ENCODE measurements around the gene HEMK1. TPM values are rescaled to one million over a fixed set of nuclear protein-coding genes. Genes with fewer than 3 reads are reported as not detected.

The HEMK1 gene
- total RNA-seq, 2 experiments from 2014 or later = 19.3 to 27.4 TPM

GRCh38 chr3:50603261-50604109 lies 34.2 kb downstream of the HEMK1 start:
- no peaks in the 10 kb centered on the region for H3K36me3 ChIP-seq (ENCODE audit: insufficient read depth, low read length)
- no TSS peak for BruUV-seq (replicated peaks)
- H3K9me2 ChIP-seq (ENCODE audit: insufficient read depth, low read length) = no peaks in the 10 kb centered on the region
- TF ChIP-seq EZH2phosphoT487 (IDR thresholded peaks at IDR 0.05; ENCODE audit: borderline replicate concordance, low read depth, low read length) (no peak), CTCF (conservative IDR thresholded peaks at IDR 0.05; ENCODE audit: low read length) (no peak)
- ChIA-PET CTCF (ENCODE audit: unreplicated experiment) (interaction anchor here (0.6 kb wide), 1 partner anchor 425 kb away, joined by 3 read pairs; no protein-coding TSS in a partner anchor), POLR2A (no interaction called here)
- H3K4me2 ChIP-seq (ENCODE audit: low read length) = no peak overlapping the region
- no peak for DNase-seq (ENCODE audit: low spot score)
- H3K27ac ChIP-seq (ENCODE audit: low read depth, low read length, poor library complexity, severe bottlenecking) = no peak overlapping the region
- intact Hi-C loops (cut with micrococcal nuclease; ENCODE audit: unreplicated experiment) = no loop called here
- no peaks in the 10 kb centered on the region for H3K9me3 ChIP-seq (ENCODE audit: low read length)
- H3K79me2 ChIP-seq (ENCODE audit: insufficient read depth, low read depth, low read length) = no peaks in the 10 kb centered on the region
- H3K4me3 ChIP-seq (ENCODE audit: low read depth, low read length, poor library complexity, severe bottlenecking) = no peak overlapping the region
- no peaks in the 10 kb centered on the region for H4K20me1 ChIP-seq (ENCODE audit: insufficient read depth, low read length)
- H3K4me1 ChIP-seq (ENCODE audit: insufficient read depth, low read length, poor library complexity, severe bottlenecking) = no peaks in the 10 kb centered on the region
- H2AFZ ChIP-seq (ENCODE audit: low read length) = no peak overlapping the region

DNA sequence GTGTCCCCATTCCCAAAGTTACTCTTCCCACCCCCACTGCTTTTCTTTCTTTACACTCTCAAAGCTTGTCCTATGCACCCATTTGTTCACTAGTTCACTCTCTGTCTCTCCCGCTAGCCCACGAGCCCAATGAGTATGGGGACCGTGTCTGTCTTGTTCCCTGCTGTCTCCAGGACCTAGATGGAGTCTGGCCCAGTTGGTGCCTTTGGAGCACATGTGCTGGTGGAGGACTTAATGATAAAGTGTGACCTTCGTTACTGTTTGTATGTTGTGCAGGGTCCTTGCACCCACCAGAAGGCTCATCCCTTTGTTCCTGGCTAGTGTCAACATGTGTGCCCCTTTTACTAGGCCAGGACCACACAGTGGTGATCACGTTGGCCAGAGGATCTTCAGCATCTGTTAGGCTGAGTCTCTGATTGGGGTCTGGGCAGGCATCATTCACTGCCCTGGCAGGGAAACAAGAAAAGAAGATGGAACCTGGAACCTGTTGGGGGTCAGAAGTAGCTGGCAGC lies 34.8 kb downstream of the HEMK1 start:
- Histone ChIP-seq H2AFZ (ENCODE audit: low read length) (no peak overlapping the region), H3K4me1 (ENCODE audit: insufficient read depth, low read length, poor library complexity, severe bottlenecking) (no peaks in the 10 kb centered on the region), H3K9me2 (ENCODE audit: insufficient read depth, low read length) (no peaks in the 10 kb centered on the region), H3K4me2 (ENCODE audit: low read length) (no peak overlapping the region), H3K36me3 (ENCODE audit: insufficient read depth, low read length) (no peaks in the 10 kb centered on the region), H3K4me3 (ENCODE audit: low read depth, low read length, poor library complexity, severe bottlenecking) (no peak overlapping the region), H4K20me1 (ENCODE audit: insufficient read depth, low read length) (no peaks in the 10 kb centered on the region), H3K79me2 (ENCODE audit: insufficient read depth, low read depth, low read length) (no peaks in the 10 kb centered on the region), H3K27ac (ENCODE audit: low read depth, low read length, poor library complexity, severe bottlenecking) (no peak overlapping the region), H3K9me3 (ENCODE audit: low read length) (no peaks in the 10 kb centered on the region)
- no peak for DNase-seq (ENCODE audit: low spot score)
- intact Hi-C loops (cut with micrococcal nuclease; ENCODE audit: unreplicated experiment) = no loop called here
- TF ChIP-seq CTCF (conservative IDR thresholded peaks at IDR 0.05; ENCODE audit: low read length) = no peak
- TF ChIP-seq EZH2phosphoT487 (IDR thresholded peaks at IDR 0.05; ENCODE audit: borderline replicate concordance, low read depth, low read length) = no peak
- ChIA-PET POLR2A (no interaction called here), CTCF (ENCODE audit: unreplicated experiment) (interaction anchor here (0.6 kb wide), 1 partner anchor 425 kb away, joined by 3 read pairs; no protein-coding TSS in a partner anchor)
- BruUV-seq (replicated peaks) = no TSS peak
